Endothelial cell of umbilical vein (primary cell): ENCODE data around the gene SPNS2. TPM values are rescaled to one million over a fixed set of nuclear protein-coding genes. Genes with fewer than 3 reads are reported as not detected.
A peak's percentile ranks its signal among the peaks of the same experiment; 100 is the strongest.

Experiments used
- BruUV-seq: library from RNA; stranded (reverse); fragments of 400-500 nt; replicated peaks from 2 replicates; lab custom pipeline; 2021; lab: Mats Ljungman, UMichigan
- CTCF ChIA-PET: fragments of 300-600, 350-600 bp; sonication (Branson Sonifier 250); formaldehyde crosslinking; loops from one replicate; lab custom pipeline; 2021; ENCODE audit warnings: antibody characterized with exemption, inconsistent platforms; lab: Charles Lee
- POLR2A ChIA-PET: fragments of 300-600, 350-600 bp; sonication (Branson Sonifier 250); formaldehyde crosslinking; loops from one replicate; lab custom pipeline; 2021; ENCODE audit warnings: antibody characterized with exemption, inconsistent platforms; lab: Charles Lee
- DNase-seq: peaks from one replicate; pipeline ENCODE4 v3.0.0-alpha.2; 2011; ENCODE audit warnings: low read depth, low spot score
- FAIRE-seq: peaks from 2 replicates; lab custom pipeline; 2011; peaks lifted over from hg19 to GRCh38; lab: Jason Lieb, UNC
- H2AFZ ChIP-seq: 2 replicates; pipeline ENCODE4 v1.6.0; 2012; ENCODE audit warnings: low read depth, low read length, control low read depth, inconsistent platforms
- H3K27ac ChIP-seq: 2 replicates; pipeline ENCODE4 v1.5.1; 2011; ENCODE audit warnings: low read depth, mild to moderate bottlenecking, control low read depth, low read length, moderate library complexity; ENCODE audit not compliant: insufficient read depth
- H3K27me3 ChIP-seq, 2 experiments: 2 replicates each; pipeline versions ENCODE4 v1.6.0 to v1.6.1; 2011; ENCODE audit warnings: low read length in 2 of 2, mixed read lengths in 1 of 2; ENCODE audit not compliant: control insufficient read depth in 2 of 2, insufficient read depth in 2 of 2
- H3K36me3 ChIP-seq, 2 experiments: 2 replicates in 1 of 2; 3 replicates in 1 of 2; pipeline ENCODE4 v1.5.1; 2011; ENCODE audit warnings: low read length in 2 of 2, mild to moderate bottlenecking in 1 of 2, moderate library complexity in 1 of 2; ENCODE audit not compliant: control insufficient read depth in 2 of 2, insufficient read depth in 2 of 2; ENCODE audit errors: extremely low read depth in 1 of 2
- H3K4me1 ChIP-seq: 3 replicates; pipeline ENCODE4 v1.5.1; 2011; ENCODE audit warnings: mild to moderate bottlenecking, low read length; ENCODE audit not compliant: control insufficient read depth, insufficient read depth; ENCODE audit errors: extremely low read depth
- H3K4me2 ChIP-seq: 2 replicates; pipeline ENCODE4 v1.6.1; 2011; ENCODE audit warnings: low read length, control low read depth, mixed read lengths; ENCODE audit not compliant: insufficient read depth
- H3K4me3 ChIP-seq, 3 experiments: fragments of 200-600 bp in 1 of 3; sonication (generic), shearing (Covaris generic) in 1 of 3; replicated peaks in 1 of 3; 2 replicates each; pipeline ENCODE4 v1.5.1; 2011 to 2016; ENCODE audit warnings: control low read depth in 3 of 3, low read length in 3 of 3, mild to moderate bottlenecking in 2 of 3, inconsistent platforms in 1 of 3, low read depth in 1 of 3, moderate library complexity in 1 of 3; ENCODE audit not compliant: insufficient read depth in 1 of 3
- H3K79me2 ChIP-seq: 2 replicates; pipeline ENCODE4 v1.6.0; 2012; ENCODE audit warnings: low read length, inconsistent platforms; ENCODE audit not compliant: control insufficient read depth, insufficient read depth
- H3K9ac ChIP-seq: replicated peaks from 2 replicates; pipeline ENCODE3; 2011; ENCODE audit warnings: low read length, control low read depth; ENCODE audit not compliant: insufficient read depth; ENCODE audit errors: extremely low read depth
- H3K9me1 ChIP-seq: replicated peaks from 3 replicates; pipeline ENCODE4 v1.6.0; 2011; ENCODE audit warnings: mild to moderate bottlenecking, low read length; ENCODE audit not compliant: control insufficient read depth, insufficient read depth; ENCODE audit errors: extremely low read depth
- H3K9me3 ChIP-seq: replicated peaks from 2 replicates; pipeline ENCODE4 v1.5.1; 2012; ENCODE audit warnings: low read length, inconsistent platforms; ENCODE audit not compliant: control insufficient read depth, insufficient read depth
- H4K20me1 ChIP-seq: replicated peaks from 2 replicates; pipeline ENCODE3; 2011; ENCODE audit warnings: mild to moderate bottlenecking, low read length; ENCODE audit not compliant: control insufficient read depth, insufficient read depth; ENCODE audit errors: extremely low read depth
- EZH2 ChIP-seq: IDR thresholded peaks from 2 replicates; pipeline ENCODE4 v1.6.1; 2012; ENCODE audit warnings: borderline replicate concordance, low read depth, mild to moderate bottlenecking, moderate library complexity, low read length, inconsistent platforms; ENCODE audit not compliant: severe bottlenecking
- FOS ChIP-seq: IDR thresholded peaks from 2 replicates; pipeline ENCODE4 v1.6.1; 2011; ENCODE audit warnings: mild to moderate bottlenecking, low read length, moderate library complexity, borderline replicate concordance; ENCODE audit not compliant: insufficient read depth
- GATA2 ChIP-seq: IDR thresholded peaks from 2 replicates; pipeline ENCODE4 v1.7.0; 2011; ENCODE audit warnings: low read depth, mild to moderate bottlenecking, moderate library complexity, mixed read lengths, low read length; ENCODE audit not compliant: insufficient read length, insufficient read depth
- POLR2A ChIP-seq: IDR thresholded peaks from 2 replicates; pipeline ENCODE4 v1.6.1; 2012; ENCODE audit warnings: low read depth, mild to moderate bottlenecking, control low read depth, low read length
- dilution Hi-C: fragments of 300-500 bp; cut with MboI; formaldehyde crosslinking; loops from one replicate; pipeline ENCODE4 v1.15.0; 2019; ENCODE audit warnings: low sequenced_read_pairs; ENCODE audit not compliant: extremely low pct_ligation_motif_present
- intact Hi-C: fragments of 100-400 bp; cut with micrococcal nuclease; formaldehyde crosslinking; loops from one replicate; pipeline ENCODE4 v1.10.0; 2022
- polyA plus RNA-seq, 4 experiments: library from polyadenylated mRNA; depleted of rRNA in 3 of 4; stranded (reverse) in 3 of 4; unstranded in 1 of 4; fragments of >200 nt; gene quantifications; 2 replicates each; pipeline versions ENCODE4 v1.2.1 to v1.2.3, GENCODE V29; 2011 to 2012; ENCODE audit warnings: missing spikeins in 1 of 4
- total RNA-seq: library from RNA; stranded (reverse); gene quantifications from 2 replicates; pipeline ENCODE4 v1.2.3, GENCODE V29; 2021
- TF ChIP-seq, protein P1 (sequence below): IDR thresholded peaks from 2 replicates; pipeline ENCODE4 v1.6.1; 2011; ENCODE audit not compliant: insufficient read depth, insufficient read length
- TF ChIP-seq, protein P2 (sequence below), 2 donors: IDR thresholded peaks; 1 replicate in 1 of 2; 2 replicates in 1 of 2; pipeline ENCODE4 v1.5.1; 2011; ENCODE audit warnings: low read length in 2 of 2, mild to moderate bottlenecking in 2 of 2, moderate library complexity in 2 of 2, control low read depth in 1 of 2, inconsistent platforms in 1 of 2, low read depth in 1 of 2; ENCODE audit not compliant: insufficient read depth in 1 of 2; ENCODE audit errors: extremely low read depth in 1 of 2

The SPNS2 gene
- total and polyA plus RNA-seq, 2 donors (not counting 3 experiments of a cell fraction or from before 2014, with no cell fraction given), result 70.2 to 77.3 TPM

DNA sequence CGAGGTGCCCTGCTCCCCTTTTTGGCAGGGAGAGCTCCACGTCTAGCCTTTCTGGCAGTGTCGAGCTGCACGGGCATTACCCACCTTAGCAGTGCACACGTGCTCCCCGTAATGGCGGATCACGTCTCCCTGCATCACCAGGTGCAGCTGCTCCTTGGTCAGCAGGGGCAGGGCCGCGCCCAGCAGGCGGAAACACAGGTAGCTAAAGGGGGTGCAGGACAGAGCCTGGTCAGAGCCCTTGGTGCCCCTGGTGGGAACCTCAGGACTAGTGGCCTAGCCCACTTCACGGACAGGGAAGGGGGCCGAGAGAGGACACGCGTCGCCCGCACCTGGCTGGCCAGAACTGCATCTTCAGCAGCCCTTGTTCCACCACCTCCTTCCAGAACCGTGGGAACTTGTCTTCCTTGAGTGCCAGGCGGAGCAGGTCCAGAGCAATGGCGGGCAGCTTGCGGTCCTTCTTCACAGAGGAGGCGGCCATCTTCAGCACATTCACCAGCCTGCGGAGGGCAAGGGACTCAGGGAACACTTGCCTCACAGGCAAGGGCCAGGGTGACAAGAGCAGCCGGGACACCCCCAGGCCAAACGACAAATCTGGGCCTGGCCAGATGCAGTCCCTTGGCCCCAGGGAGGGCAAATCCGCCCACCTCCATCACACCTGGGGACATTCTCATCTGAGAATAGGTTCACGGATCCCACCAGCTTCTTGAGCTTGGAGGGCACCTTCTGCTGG is 53.3 kb downstream of the SPNS2 start:
- Histone ChIP-seq H3K9me1 (no peaks in the 10 kb centered on the region), H3K79me2 (peaks cover 20% of the 10 kb centered on the region), H3K36me3 (peaks cover 2 to 32% of the 10 kb centered on the region in 2 experiments), H3K9me3 (no peaks in the 10 kb centered on the region), H3K9ac (no peak overlapping the region), H3K27ac (no peak overlapping the region), H2AFZ (no peak overlapping the region), H3K4me1 (peaks cover 17% of the 10 kb centered on the region), H3K27me3 (no peaks in the 10 kb centered on the region), H4K20me1 (no peaks in the 10 kb centered on the region), H3K4me2 (no peak overlapping the region), H3K4me3 (no peak overlapping the region)
- POLR2A ChIA-PET, result no interaction called here
- dilution Hi-C loops, result no loop called here
- CTCF ChIA-PET, result interaction anchor here (1.1 to 1.8 kb wide), 5 partner anchors 9 to 131 kb away, joined by 3 to 6 read pairs (median 4); no protein-coding TSS in a partner anchor
- FAIRE-seq, result no peak
- intact Hi-C loops, result no loop called here
- TSS peak; percentile 6 for BruUV-seq
- TF ChIP-seq, protein P1, sequence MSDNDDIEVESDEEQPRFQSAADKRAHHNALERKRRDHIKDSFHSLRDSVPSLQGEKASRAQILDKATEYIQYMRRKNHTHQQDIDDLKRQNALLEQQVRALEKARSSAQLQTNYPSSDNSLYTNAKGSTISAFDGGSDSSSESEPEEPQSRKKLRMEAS, result no peak
- no peak for TF ChIP-seq EZH2
- TF ChIP-seq POLR2A, result no peak
- TF ChIP-seq, protein P2, sequence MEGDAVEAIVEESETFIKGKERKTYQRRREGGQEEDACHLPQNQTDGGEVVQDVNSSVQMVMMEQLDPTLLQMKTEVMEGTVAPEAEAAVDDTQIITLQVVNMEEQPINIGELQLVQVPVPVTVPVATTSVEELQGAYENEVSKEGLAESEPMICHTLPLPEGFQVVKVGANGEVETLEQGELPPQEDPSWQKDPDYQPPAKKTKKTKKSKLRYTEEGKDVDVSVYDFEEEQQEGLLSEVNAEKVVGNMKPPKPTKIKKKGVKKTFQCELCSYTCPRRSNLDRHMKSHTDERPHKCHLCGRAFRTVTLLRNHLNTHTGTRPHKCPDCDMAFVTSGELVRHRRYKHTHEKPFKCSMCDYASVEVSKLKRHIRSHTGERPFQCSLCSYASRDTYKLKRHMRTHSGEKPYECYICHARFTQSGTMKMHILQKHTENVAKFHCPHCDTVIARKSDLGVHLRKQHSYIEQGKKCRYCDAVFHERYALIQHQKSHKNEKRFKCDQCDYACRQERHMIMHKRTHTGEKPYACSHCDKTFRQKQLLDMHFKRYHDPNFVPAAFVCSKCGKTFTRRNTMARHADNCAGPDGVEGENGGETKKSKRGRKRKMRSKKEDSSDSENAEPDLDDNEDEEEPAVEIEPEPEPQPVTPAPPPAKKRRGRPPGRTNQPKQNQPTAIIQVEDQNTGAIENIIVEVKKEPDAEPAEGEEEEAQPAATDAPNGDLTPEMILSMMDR (IDR thresholded peaks at IDR 0.05; ENCODE audit: extremely low read depth in 1 of 2, insufficient read depth in 1 of 2, low read depth in 1 of 2, low read length in 2 of 2), result no peak
- TF ChIP-seq FOS, result no peak
- TF ChIP-seq GATA2, result no peak
- no peak for DNase-seq
